HG02588 (cell line): ENCODE data around the gene ADAM12.
"Not testable (repeated sequence)": the region's sequence is repeated elsewhere in the genome, so short reads cannot be mapped to it uniquely, and the experiment has no call there.

Experiments used
- ATAC-seq: cut with Tn5 transposase; IDR thresholded peaks from one replicate; pipeline ENCODE4 v1.9.1; 2021; ENCODE audit warnings: mild to moderate bottlenecking, moderate library complexity; ENCODE audit not compliant: unreplicated experiment

Gene ADAM12

DNA sequence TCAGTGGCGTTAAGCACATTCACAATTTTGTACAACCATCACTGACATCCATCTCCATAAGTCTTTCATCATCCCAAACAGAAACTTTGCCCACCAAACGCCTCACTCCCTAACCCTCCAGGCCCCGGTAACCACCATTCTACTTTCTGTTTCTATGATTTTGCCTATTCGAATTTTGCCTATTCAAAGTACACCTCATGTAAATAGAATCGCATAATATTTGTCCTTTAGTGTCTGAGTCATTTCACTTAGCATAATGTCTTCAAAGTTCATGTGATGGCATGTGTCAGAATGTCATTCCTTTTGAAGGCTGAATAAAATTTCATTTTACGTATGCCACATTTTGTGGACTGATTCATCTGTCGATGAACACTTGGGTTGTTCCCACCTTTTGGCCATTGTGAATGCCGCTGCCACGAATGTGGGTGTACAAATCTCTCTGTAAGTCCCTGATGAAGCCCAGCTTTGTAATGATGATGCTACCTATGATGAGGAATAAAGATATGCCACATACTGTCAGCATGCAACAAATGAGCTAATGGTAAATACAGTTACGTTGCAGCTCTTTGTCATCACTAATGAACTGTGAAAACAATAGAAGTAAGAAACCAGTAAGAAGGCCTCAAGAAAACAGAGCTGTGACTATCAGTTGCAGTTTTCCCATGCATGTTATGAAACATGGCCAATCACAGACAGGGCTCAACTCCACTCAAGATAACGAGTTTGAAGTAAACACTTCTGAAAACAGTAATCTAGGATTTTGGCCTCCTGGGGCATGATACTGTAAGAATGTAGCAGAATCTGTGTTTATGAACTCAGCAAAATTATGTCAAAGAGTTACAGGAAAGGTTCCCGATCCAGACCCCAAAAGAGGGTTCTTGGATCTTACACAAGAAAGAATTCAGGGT, 120.0 kb downstream of the ADAM12 start:
- ATAC-seq: no peak

GRCh38 chr10:126264102-126265018, 123.9 kb downstream of the ADAM12 start:
- no peak for ATAC-seq

GRCh38 chr10:126263006-126263676, 125.1 kb downstream of the ADAM12 start:
- no peak for ATAC-seq

GRCh38 chr10:126262233-126262838, 125.9 kb downstream of the ADAM12 start:
- ATAC-seq: no peak

DNA sequence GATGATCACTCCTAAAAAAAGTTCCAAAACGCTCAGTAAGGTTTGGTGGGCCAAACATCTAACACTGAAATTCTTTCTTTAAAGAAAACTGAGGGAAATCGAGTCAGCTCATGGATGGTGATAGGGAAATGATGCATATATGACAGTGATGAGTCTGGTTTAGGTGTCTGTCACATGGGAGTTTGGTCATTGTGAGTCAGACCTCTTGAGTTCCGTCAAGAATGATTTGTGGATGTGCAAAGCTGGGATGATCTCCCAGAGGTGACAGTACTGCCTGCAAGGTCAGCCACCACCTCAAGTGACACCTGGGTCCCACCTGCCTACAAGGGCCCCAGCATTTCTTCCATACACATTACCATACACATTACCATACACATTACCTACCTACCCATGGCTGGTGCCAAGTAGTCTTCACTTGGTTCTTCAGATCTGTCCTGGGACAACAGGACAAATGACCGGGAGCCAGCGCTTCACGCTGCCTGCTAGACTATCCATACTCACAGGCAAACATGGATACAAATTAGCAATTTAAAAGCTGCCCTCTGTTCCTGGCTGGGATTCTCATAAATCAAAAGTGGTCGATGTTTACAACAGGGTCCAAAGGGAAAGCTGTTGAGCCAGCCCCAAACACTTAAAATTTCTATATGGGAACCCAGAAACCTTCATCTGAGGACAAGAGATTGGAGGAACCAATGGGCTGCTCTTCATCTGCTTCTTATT, 128.4 kb downstream of the ADAM12 start:
- no peak for ATAC-seq

DNA sequence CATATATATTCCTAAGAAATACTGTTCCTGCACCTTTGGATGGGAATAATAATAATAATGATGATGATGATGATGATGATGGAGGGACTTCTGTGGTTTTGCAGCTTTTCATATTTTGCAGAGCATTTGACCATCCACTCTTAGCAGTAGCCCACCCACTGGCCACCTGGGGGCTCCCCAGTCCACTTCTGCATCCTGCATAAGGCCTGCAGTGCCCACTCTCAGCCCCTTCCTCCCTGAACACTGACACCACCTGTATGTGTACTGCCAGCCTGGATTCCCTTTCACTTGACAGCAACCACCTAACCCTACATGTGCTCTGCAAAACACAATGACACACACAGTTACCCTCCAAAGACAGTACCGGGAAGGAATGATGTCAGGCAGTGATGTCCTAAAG, 131.4 kb downstream of the ADAM12 start:
- ATAC-seq: no peak

GRCh38 chr10:126255313-126255712, 133.0 kb downstream of the ADAM12 start:
- no peak for ATAC-seq

DNA sequence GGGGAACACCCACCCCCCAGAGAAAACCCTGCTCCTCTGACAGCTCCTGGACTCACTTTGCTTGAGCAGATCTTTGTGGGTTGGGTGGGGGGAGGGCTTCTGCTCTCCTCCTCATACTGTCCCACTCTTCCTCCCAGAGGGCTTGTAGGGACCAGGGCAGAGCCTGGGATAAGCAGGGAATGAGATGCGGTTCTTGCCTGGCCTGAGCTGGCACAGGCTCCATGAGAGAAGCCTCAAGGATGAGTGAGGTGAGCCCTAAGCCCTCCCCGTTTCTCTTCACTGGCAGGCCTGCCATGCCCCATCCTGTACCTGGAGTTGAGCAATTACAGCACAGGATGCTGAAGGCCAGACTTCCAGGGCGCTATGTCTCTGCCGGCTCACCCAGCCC, 134.7 kb downstream of the ADAM12 start:
- ATAC-seq: no peak

- no peak for ATAC-seq
Measured at GRCh38 chr10:126252884-126253610, 135.2 kb downstream of the ADAM12 start.

DNA sequence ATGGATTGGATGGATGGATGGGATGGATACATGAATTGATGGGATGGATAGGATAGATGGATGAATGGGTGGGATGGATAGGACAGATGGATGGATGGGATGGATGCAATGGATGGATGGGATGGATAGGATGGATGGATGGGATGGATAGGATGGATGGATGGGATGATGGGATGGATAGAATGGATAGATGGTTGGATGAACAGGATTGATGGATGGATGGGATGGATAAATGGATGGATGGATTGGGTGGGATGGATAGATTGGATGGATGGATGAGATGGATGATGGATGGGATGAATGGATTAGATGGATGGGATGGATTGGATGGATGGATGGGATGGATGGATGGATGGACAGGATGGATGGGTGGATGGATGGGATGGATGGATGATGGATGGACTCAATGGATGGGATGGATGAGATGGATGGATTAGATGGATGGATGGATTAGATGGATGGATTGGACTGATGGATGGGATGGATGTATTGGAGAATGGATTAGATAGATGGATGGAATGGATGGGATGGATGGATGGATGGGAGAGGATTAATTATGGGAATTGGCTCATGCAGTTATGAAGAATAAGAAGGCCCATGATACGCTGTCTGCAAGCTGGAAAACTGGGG, 136.4 kb downstream of the ADAM12 start:
- no peak for ATAC-seq

- no peak for ATAC-seq
Measured at GRCh38 chr10:126250527-126251310, 137.6 kb downstream of the ADAM12 start.

DNA sequence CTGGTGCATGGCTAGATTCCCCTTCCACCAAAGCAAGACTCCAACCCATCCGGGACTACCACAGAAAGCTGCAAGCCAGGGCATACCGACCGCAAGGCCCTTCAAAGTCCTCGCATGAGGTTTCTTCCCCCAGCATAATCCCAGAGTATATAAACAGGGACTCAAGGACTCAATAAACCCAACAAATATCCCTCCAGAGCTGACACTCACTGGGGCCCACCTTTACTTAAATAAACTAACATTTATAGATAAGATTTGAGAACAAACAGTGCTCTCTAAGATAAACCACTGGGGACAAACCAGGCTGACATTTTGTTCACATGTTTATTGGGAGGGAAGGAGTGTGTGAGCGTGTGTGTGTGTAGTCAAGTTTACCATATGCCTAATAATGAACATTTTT, 138.2 kb downstream of the ADAM12 start:
- ATAC-seq: no peak

- ATAC-seq: no peak
Measured at GRCh38 chr10:126247446-126247975, 140.8 kb downstream of the ADAM12 start.

DNA sequence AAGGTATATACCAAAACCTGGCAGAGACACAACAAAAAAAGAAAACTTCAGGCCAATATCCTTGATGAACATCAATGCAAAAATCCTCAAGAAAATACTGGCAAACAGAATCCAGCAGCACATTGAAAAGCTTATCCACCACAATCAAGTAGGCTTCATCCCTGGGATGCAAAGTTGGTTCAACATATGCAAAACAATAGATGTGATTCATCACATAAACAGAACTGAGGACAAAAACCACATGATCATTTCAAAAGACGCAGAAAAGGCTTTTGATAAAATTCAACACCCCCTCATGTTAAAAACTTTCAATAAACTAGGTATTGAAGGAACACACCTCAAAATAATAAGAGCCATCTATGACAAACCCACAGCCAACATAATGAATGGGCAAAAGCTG, 141.9 kb downstream of the ADAM12 start:
- not testable (repeated sequence) for ATAC-seq

- ATAC-seq: no peak
Measured at GRCh38 chr10:126245501-126245900, 142.8 kb downstream of the ADAM12 start.

GRCh38 chr10:126243971-126244370, 144.3 kb downstream of the ADAM12 start:
- ATAC-seq: no peak

- no peak for ATAC-seq
Measured at GRCh38 chr10:126243306-126243705, 145.0 kb downstream of the ADAM12 start.
